ENCODE data around the gene GPC3.
"Not testable (repeated sequence)": the region's sequence is repeated elsewhere in the genome, so short reads cannot be mapped to it uniquely, and the experiment has no call there.

The GPC3 gene

DNA sequence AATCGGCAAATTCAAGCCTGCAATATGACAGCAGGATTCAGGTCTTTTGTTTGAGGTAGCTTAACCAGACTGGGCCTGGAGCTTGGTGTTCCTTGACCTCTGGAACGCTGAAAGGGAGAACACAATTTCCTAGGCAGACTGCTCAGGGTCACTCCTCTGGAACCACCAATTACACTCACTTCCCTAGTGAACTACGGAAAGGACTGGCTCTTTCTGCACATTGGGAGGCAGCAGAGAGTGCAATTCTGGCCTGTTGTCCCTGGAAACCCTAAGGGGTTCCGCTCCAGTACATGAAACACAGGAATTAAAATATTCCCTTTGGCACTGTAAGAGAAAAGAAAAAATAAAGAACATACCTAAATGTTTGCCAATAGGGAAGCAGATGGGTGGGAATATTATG lies 58.6 kb downstream of the GPC3 start:
- no peak for DNase-seq (ENCODE audit: low read depth, low spot score)

DNA sequence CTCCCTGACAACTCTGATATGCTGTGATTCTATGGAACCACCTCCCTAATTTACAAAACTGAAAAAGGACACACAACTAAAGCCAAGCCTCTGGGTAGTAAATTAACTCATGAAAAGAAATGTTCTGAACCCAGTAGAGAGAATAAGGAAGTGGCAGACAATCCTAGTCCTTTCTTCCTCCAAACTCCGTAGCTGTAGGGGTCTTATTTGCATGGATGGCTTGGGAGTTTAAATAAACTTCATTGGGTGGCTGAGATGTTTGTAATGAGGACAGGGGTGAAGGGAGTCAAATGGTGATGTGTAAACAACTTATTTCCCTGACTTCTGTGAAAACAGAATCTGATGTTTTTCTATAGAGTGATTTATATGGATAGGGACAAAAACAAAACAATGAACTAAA lies 59.3 kb downstream of the GPC3 start:
- DNase-seq (ENCODE audit: low read depth, low spot score), result no peak

DNA sequence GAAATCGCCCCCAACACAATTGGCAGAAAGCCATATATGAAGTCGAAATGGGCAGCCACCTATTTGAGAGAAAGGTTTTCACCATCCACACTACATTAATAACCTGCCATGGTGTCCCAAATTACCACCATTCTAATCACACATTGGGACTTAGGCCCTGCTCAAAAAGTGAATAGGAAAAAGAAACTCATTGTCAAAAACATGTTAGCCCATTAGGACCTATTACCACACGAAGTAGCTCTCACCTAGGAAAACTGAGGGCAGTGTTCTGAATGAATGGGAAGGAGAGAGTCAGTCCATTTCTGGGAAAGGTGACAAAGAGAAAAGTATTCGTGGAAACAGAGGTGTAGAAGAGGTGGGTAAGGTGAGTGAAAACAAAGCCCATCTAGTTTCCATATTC lies 60.8 kb downstream of the GPC3 start:
- no peak for DNase-seq (ENCODE audit: low read depth, low spot score)

DNA sequence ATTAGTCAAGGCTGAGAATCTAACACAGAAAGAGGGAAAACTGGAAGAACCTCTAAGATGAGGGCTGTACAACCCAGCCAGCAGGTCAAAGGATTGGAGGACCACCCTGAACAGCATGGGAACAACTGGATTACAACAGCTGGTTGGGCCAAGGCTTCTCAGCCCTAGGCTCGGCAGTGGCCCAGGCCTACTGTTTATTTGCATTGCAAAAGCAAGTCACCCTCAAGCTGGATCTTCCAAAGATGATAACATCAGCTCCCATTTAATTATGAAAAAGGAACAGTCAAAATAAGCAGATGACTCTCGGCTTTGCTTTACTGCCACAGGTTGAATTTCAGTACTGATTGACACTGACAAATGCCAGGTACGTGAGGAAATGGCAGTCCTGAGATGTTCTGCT lies 61.8 kb downstream of the GPC3 start:
- no peak for DNase-seq (ENCODE audit: low read depth, low spot score)

DNA sequence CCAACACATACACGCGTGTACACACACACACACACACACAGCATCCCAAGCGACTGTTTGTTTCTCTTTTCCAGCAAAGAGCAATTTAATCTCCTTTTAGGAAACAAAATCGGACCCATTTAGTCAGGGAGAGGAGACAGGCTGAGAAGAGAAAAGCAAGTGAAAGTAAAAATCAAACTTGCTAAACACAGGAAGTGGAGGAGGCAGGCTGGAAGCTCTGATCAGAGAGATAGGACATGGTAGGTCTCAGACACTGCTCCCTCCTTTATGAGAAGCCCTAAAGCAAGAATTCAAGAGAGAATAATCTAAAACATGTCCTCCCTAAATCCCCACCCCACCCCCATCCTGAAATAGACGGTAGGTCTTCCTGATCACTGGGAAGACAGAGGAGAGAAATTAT lies 62.3 kb downstream of the GPC3 start:
- DNase-seq (ENCODE audit: low read depth, low spot score), result no peak

DNA sequence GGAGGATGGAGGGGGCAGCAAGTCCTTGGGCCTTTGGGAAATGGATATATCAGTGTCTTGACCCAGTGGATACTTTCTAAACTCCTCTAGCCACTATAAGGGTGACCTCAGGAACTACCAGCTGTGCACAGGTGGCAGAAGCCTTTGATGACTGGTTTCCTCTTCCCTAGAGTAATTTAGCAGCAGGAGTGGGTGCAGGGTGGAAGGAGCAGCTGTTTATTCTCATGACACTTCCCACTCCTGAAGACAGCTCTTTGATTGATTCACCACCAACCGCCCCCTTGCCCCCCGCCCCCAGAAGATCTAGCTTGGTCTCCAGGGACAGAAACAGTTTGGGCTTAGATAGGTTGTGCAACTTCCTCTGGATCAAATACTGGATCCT lies 63.0 kb downstream of the GPC3 start:
- DNase-seq (ENCODE audit: low read depth, low spot score), result no peak

DNA sequence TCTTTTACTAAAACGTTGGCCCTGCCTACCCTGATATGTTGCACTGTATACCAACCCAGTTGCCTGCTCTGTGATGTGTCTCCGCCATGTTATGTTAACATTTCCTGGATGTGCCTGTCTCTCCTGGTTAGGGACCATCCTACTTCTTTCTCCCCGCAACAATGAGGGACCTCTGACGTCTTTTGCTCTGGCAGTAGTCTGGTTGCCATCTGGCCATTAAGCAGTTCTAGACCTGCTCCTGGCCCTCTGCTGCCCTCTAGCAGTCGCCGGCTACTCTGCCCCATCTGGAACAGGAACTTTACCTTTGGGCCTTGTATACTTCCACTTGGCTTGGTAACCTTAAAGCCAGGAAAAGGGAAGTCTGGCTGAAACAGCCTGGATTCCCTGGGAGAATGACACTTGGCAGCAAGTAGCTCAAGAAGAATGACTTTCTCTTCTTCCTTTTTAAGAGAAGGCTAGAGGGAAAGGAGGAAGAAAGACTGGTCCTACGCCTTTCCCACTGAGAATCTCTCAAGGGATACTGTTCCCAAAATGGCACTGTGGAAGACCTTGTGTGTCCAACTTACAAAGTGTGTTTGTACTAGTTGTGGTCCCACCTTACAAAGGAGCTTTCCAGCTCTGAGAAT lies 63.5 kb downstream of the GPC3 start:
- no peak for DNase-seq (ENCODE audit: low read depth, low spot score)

DNA sequence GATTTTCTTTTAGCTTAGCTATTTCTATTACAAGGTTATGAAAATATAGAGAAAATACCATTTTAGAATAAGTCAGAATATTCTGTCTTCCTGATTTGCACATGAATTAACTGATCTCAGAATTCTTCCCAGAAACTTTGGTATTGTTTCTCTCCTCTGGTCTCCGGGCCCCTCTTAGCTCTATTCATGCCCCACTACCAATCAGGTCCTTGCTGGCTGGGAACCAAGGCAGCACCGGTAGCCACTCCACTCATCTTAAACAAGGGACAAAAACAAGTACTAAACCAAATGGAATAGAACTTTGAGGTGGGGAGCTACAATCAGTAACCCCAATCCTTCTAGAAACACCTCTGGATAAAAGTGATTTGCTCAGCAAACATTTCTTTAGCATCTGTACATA lies 64.3 kb downstream of the GPC3 start:
- no peak for DNase-seq (ENCODE audit: low read depth, low spot score)

DNA sequence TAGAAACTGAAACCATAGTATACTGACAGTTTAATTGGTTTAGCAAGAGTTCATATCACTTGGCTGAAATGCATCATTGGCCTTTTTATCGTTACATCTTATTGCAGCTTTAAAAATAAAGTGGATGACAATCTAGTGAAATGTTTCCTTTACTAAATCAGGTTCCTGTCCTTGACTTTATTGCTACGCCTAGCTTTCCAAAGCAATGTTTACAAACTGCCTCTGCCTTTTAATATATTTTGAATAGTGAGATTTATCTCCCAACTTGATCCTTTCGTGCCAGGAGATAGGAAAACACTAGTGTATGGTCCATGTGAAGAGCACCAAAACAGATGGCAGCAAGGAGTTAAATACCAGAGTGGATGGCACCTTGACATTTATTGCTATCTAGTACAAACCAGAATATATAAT lies 67.0 kb downstream of the GPC3 start:
- DNase-seq (ENCODE audit: low read depth, low spot score), result no peak

DNA sequence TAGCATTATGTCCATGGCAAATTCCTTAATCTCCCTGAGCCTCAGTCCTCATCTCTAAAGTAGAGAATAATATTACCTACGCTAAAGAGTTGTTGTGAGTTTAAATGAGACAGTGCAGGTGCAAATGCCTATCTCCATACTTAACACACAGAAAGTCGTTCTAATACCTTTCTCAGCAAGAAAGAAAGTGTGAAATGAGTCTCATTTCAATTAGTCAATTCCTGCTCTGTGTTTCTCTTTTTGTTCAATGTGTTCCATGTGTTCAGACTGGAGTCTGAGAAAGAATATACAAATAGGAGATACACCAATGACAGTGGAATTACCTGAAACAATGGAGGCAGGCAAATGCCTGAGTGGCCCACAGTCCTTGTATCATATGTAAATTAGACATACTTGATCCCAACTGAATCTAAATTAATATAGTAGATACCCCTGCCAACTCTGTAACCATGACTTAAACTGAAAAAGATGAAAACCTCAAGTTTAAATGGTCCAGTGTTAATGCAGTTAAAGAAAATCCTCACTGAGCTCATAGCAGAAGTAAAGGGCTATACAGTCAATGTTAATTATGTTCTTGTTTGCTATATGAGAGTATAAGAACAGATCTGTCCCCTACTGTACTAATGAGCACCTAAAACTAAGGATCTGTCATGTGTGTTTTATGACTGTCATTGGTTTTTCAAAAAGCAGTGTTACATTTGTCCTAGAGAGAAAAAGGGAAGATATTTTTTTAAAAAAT lies 68.2 kb downstream of the GPC3 start:
- no peak for DNase-seq (ENCODE audit: low read depth, low spot score)

DNA sequence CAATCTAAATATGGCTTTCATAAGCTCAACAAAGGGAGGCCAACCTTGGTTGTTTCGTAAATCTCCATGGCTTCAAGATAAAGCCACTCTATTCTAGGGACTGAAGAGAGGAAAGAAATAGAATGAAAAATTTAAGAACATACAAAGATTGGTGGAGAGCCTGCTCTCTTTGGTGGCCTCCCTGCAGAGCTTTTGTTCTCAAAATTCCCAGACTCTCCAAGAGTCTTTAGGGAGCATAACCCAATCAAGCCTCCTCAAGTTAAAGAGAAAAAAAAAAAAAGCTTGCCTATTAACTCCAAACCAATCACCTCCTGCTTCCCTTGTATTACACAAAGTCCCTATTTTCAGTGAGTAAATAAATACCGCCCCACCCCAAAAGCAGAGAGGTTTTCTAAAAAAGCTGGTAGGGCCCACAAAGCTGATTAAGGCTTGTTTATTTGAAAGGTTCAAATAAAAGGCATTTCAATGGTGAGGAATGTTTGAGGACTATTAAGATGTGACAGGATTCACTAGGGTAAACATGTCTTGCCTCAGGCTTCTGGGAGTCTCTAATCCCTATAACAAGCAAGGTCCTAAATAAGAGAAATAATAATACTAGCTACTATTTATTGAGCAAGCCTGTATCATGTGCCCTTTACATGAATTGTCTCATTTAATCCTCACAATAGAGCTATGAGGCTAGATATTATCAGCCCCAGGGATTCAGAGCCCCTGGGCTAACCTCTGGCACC lies 71.6 kb downstream of the GPC3 start:
- no peak for DNase-seq (ENCODE audit: low read depth, low spot score)

DNA sequence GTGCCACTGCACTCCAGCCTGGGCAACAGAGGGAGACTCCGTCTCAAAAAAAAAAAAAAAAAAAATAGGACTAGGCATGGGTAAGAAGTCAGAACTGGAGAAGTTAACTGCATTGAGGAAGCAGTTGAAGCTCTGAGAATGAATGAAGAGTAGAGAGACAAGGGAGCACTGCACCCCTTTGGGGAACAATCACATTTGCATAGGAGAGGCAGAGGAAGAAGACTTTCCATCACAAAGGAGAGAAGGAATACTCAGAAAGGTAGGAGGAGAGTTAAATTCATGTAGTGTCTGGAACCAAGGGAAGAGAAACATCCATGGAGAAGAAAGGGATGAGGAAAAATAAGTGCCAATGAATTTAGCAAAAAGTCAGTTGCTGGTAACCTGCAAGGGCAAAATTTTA lies 72.4 kb downstream of the GPC3 start:
- DNase-seq (ENCODE audit: low read depth, low spot score), result no peak

DNA sequence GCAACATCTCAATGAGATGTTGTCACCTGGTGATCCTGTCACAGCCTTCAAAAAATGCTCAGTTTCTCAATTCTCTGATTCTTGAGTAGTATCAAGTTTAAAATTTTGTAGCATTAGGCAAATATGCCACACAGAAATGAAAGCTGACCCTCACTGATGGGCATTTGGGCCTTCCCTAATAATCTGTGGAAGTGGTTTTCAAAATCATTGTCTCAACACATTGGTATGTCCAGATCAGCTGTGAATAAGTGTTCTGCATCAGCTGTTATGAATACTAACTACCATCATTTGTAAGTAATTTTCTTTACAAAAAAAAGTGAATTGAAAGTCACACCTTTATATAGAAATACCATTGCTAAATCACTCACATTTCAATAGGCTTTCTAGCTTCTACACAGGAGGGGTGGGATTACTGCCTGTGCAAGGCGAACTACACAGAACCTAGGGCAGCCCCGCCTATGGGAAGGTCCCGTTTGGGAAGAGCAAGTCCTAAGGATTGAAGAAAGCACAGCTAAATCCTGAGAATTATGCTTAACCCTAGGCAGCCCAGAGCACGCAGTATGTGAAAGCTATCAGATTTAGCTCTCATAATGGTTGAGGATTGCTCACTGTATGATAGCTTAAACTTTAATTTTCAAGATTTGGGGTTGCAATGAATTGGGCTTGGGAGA lies 73.4 kb downstream of the GPC3 start:
- DNase-seq (ENCODE audit: low read depth, low spot score), result no peak

DNA sequence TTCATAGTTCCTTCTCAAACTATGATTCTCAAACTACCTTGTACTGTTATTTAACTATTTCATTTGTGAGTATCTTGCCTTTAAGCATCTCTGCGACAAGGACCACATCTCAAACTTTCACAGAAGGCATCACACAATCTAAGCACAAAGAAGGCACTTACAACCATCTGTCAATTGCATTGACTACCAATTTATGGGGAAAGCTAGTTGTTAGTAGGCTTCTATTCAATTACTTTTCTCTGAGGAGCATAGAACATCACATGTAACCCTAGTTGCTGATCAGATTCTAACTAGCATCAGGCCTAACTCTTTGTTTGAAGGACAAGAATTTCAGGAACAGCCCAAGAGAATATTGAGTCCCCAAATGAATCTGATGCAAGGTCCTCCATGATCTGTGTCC lies 74.9 kb downstream of the GPC3 start:
- no peak for DNase-seq (ENCODE audit: low read depth, low spot score)

DNA sequence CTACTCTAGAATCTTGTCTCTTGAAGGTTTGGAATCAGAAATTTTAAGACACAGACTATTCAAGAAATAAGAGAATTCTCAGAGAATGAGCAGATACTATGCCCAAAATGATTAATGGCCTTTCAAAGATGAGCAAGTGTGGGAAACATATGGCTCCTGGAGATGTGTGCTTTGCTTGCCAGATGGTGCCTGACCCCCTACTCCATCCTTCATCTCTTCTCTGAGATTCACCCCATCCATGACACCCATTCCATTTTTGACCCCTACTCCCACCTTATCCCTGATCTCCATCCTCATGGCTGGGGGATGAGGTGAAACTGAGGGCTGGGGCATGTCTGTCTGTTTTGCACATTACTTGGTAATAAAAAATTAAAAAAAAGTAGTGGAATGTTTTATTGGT lies 75.5 kb downstream of the GPC3 start:
- DNase-seq (ENCODE audit: low read depth, low spot score), result no peak

DNA sequence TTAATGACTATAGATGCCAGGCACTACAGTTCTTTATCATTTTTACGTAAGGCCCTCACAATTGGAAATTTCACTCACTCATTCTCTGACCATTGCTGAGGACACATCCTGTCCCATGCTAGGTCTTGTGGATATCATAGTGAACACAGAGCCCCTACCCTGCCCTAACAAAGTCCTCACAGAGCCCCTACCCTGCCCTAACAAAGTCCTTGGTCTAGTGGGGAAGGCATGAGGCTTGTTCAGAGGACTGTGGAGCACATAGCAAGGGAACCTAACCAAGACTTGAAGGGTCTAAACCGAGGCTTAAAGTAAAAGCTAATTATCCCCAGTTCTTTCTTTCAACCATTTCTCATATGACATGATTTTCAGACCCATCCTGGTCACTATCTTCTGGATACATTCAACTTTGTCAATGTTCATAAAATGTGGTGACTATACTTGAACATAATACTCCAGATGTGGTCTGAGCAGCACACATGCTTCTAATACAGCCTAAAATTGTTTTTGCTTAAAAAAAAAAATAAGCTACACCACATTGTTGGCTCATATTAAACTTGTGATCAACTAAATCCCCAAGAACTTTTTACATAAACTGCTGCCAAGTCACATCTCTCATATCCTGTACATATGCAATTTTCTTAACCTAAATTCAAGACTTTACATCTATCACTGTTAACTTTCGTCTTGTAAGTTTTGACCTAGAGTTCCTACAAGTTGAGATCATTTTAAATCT lies 77.0 kb downstream of the GPC3 start:
- DNase-seq (ENCODE audit: low read depth, low spot score), result no peak

DNA sequence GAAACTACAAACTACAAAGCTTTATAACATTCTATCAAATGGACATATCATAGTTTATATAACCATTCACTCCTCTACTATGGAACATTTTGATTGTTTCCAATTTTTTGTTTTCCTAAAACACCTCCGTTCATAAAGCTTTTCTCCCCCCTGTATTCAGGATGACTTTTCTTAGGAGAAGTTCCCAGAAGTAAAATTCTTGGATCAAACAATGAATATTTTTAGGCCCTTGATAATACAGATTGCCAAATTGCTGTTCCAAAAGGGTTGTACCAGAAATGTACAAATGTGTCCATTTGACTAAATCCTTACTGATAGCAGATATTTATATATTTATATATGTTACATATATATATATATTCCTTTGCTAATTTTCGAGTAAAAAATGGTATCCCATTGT lies 77.8 kb downstream of the GPC3 start:
- no peak for DNase-seq (ENCODE audit: low read depth, low spot score)

DNA sequence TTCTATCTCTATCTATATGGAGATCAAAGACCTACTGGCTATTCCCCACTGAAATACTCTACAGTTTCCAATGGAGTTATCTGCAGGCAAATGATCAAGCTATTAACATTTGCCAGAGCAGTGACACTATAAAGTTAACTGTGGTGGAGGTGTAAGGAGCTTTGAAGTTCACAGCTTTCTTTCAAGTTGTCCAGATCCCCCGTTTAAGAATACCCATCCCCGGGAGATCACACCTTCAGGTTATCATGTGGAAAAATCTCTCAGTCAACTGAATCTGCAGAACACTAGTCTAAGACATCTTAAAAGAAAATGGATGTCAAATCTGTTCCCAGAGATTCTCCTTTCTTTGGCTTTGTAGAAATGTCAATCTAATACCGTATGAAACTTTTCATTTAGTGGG lies 80.1 kb downstream of the GPC3 start:
- DNase-seq (ENCODE audit: low read depth, low spot score), result no peak

DNA sequence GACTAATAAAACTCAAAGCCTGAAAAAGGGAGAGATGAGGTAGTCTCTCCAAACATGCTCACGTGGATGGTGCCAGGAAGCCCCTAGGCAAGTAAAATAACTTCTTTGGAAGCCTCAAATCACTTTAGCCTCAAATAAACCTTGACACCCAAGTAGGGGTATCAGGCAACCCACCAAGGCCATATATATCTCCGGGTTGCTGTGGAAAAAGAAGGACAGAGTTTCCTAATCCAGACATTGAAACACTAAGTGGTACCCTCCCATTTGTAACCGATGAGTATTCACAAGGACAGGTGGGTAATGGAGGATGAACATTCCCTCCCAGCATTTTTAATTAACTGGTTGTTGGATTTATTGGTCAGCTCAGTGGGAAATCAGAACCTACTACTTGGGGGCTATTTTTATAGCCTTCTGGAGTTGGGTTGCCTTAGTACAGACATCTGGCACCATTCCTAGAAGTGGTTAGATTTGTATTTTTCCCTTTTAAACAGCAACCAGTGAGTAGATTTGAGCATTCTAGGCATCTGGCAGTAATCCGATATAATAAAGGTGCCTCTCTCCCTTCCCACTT lies 87.7 kb downstream of the GPC3 start:
- no peak for DNase-seq (ENCODE audit: low read depth, low spot score)

DNA sequence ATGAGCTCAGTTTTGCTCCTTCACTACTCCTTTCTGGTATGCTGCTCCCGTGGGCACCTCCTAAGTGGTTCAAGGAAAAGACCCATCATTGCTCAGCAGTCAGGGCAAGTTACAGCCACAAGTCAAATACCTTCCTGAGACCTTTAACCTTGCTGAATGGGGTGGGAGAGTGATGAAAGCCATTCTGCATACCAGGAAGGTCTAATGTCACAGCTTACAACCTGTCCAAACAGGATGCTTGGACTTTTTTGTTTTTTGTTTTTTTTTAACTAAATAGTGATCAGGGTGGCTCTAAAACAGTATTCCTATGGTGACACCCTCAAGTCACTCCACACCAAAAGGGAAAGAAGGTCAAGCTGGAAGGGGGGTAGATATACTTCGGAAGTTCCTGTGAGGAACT lies 93.1 kb downstream of the GPC3 start:
- no peak for DNase-seq (ENCODE audit: low read depth, low spot score)

DNA sequence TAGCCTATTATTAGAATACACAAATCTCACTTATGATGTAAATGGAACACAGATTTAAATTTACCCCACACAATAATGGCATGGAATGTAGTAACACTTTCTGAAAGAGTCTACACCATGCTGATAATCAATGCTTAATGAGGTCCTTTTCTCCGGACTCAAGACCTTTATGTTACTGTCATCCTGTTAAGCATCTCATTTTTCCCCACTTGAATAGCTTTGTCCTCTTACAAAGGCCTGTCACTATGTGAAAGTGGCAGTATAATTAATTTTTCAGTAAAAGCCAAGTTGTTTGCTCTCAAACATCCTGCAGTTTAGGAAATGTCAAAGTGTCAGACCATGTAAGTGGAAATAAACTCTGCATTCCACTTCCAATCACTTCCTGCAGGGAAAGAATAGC lies 96.4 kb downstream of the GPC3 start:
- DNase-seq (ENCODE audit: low read depth, low spot score), result no peak

DNA sequence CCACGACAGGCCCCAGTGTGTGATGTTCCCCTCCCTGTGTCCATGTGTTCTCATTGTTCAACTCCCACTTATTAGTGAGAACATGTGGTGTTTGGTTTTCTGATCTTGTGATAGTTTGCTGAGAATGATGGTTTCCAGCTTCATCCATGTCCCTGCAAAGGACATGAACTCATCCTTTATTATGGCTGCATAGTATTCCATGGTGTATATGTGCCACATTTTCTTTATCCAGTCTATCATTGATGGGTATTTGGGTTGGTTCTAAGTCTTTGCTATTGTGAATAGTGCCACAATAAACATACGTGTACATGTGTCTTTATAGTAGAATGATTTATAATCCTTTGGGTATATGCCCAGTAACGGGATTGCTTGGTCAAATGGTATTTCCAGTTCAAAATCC lies 97.3 kb downstream of the GPC3 start:
- not testable (repeated sequence) for DNase-seq (ENCODE audit: low read depth, low spot score)
